GM18519 (cell line): ENCODE results near the gene HSPB6.
"Not testable (repeated sequence)": the region's sequence is repeated elsewhere in the genome, so short reads cannot be mapped to it uniquely, and the experiment has no call there.

Experiments
- ATAC-seq: cut with Tn5 transposase; IDR thresholded peaks from one replicate; pipeline ENCODE4 v1.9.1; 2021; ENCODE audit warnings: mild to moderate bottlenecking, moderate library complexity; ENCODE audit not compliant: unreplicated experiment, low FRiP score

Gene HSPB6

GRCh38 chr19:35732540-35733179 is 24.2 kb downstream of the HSPB6 start:
- ATAC-seq = no peak

GRCh38 chr19:35731779-35732405 is 24.9 kb downstream of the HSPB6 start:
- no peak for ATAC-seq

GRCh38 chr19:35731353-35731752 is 25.5 kb downstream of the HSPB6 start:
- no peak for ATAC-seq

GRCh38 chr19:35730326-35730725 is 26.5 kb downstream of the HSPB6 start:
- ATAC-seq = no peak

GRCh38 chr19:35729763-35730162 is 27.1 kb downstream of the HSPB6 start:
- ATAC-seq = no peak

GRCh38 chr19:35729021-35729420 is 27.8 kb downstream of the HSPB6 start:
- no peak for ATAC-seq

GRCh38 chr19:35727956-35728706 is 28.7 kb downstream of the HSPB6 start:
- ATAC-seq = no peak

GRCh38 chr19:35727053-35727955 is 29.5 kb downstream of the HSPB6 start:
- no peak for ATAC-seq

GRCh38 chr19:35725216-35725861 is 31.5 kb downstream of the HSPB6 start:
- no peak for ATAC-seq

GRCh38 chr19:35724560-35724959 is 32.3 kb downstream of the HSPB6 start:
- ATAC-seq = no peak

- ATAC-seq = not testable (repeated sequence)
Measured at GRCh38 chr19:35724132-35724531, 32.7 kb downstream of the HSPB6 start.

- ATAC-seq = no peak
Measured at GRCh38 chr19:35723671-35724070, 33.2 kb downstream of the HSPB6 start.

- ATAC-seq = no peak
Measured at GRCh38 chr19:35722897-35723296, 33.9 kb downstream of the HSPB6 start.

- ATAC-seq = no peak
Measured at GRCh38 chr19:35722461-35722860, 34.4 kb downstream of the HSPB6 start.

- ATAC-seq = no peak
Measured at GRCh38 chr19:35721374-35721773, 35.5 kb downstream of the HSPB6 start.

GRCh38 chr19:35720648-35721047 is 36.2 kb downstream of the HSPB6 start:
- no peak for ATAC-seq

GRCh38 chr19:35720163-35720524 is 36.7 kb downstream of the HSPB6 start:
- ATAC-seq = no peak

- ATAC-seq = no peak
Measured at GRCh38 chr19:35719402-35720162, 37.2 kb downstream of the HSPB6 start.

GRCh38 chr19:35718345-35719041 is 38.3 kb downstream of the HSPB6 start:
- no peak for ATAC-seq
